Cardiac fibroblast (primary cell): ENCODE data around the gene IRF7.

Experiments
- DNase-seq, 2 donors: peaks; one replicate each; pipeline versions ENCODE4 v3.0.0 to v3.0.0-alpha.2; 2010; ENCODE audit warnings: low read depth in 2 of 2
- H3K4me3 ChIP-seq, 2 donors: replicated peaks in 1 of 2; 1 replicate in 1 of 2; 2 replicates in 1 of 2; pipeline ENCODE4 v1.5.1; 2011; ENCODE audit warnings: low read depth in 2 of 2, low read length in 2 of 2, mild to moderate bottlenecking in 2 of 2, moderate library complexity in 1 of 2
- TF ChIP-seq, protein P1 (sequence below): IDR thresholded peaks from one replicate; pipeline ENCODE4 v1.5.1; 2011; ENCODE audit warnings: low read depth, mild to moderate bottlenecking, low read length, inconsistent platforms

IRF7 gene

DNA sequence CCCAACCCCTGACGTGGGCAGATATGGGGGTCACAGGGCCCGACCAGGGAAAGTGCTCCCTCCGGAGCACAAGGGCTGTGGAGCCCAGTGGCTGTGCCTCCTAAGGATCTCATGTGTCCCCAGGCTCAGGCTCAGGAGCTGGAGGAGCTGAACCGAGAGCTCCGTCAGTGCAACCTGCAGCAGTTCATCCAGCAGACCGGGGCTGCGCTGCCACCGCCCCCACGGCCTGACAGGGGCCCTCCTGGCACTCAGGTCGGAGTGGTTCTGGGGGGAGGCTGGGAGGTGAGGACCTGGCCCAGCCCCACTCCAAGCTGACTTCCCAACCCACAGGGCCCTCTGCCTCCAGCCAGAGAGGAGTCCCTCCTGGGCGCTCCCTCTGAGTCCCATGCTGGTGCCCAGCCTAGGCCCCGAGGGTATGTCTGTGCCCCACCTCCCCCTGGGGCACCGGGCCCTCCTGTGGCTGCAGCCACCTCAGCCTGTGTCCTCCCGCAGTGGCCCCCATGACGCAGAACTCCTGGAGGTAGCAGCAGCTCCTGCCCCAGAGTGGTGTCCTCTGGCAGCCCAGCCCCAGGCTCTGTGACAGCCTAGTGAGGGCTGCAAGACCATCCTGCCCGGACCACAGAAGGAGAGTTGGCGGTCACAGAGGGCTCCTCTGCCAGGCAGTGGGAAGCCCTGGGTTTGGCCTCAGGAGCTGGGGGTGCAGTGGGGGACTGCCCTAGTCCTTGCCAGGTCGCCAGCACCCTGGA lies 52.5 kb downstream of the IRF7 start:
- no peak for DNase-seq
- H3K4me3 ChIP-seq = no peak overlapping the region
- TF ChIP-seq, protein P1, sequence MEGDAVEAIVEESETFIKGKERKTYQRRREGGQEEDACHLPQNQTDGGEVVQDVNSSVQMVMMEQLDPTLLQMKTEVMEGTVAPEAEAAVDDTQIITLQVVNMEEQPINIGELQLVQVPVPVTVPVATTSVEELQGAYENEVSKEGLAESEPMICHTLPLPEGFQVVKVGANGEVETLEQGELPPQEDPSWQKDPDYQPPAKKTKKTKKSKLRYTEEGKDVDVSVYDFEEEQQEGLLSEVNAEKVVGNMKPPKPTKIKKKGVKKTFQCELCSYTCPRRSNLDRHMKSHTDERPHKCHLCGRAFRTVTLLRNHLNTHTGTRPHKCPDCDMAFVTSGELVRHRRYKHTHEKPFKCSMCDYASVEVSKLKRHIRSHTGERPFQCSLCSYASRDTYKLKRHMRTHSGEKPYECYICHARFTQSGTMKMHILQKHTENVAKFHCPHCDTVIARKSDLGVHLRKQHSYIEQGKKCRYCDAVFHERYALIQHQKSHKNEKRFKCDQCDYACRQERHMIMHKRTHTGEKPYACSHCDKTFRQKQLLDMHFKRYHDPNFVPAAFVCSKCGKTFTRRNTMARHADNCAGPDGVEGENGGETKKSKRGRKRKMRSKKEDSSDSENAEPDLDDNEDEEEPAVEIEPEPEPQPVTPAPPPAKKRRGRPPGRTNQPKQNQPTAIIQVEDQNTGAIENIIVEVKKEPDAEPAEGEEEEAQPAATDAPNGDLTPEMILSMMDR = no peak
